Mammary microvascular endothelial cell (primary cell): ENCODE results near the gene PSD4. TPM values are rescaled to one million over a fixed set of nuclear protein-coding genes. Genes with fewer than 3 reads are reported as not detected.

Experiments used
- total RNA-seq: library from RNA; depleted of rRNA; stranded (reverse); fragments of >200 nt; gene quantifications from 2 replicates; pipeline ENCODE4 v1.2.3, GENCODE V29; 2015

Gene PSD4
- 0.25 and 0.33 TPM in 2 replicates for total RNA-seq

GRCh38 chr2:113173542-113174375 is at the start of gene PSD4:
PSD4 (plus strand) TSS chr2:113173971; CDS start chr2:113182457, 8,486 bp downstream.

DNA sequence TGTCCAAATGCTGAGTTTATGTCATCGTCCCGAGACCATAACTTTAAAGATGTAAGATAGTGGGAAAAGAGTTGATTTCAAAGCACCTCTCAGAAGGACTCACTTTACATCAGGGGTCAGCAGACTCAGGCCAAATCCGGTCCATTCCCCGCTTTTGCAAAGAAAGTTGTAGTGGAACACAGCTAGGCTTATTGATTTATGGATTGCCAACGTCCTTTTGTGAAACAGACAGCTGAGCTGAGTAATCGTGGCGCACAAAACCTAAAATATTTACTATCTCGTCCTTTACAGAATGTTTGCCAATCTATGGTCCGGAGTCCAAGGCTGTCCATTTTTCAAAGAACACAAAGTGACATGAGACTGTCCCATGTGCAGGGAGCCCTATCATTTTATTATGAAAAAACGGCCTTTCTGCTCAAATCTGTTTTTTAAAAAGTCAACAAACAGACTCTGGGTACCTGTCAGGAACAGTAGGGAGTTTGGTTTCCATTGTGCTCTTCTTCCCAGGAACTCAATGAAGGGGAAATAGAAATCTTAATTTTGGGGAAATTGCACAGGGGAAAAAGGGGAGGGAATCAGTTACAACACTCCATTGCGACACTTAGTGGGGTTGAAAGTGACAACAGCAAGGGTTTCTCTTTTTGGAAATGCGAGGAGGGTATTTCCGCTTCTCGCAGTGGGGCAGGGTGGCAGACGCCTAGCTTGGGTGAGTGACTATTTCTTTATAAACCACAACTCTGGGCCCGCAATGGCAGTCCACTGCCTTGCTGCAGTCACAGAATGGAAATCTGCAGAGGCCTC is 46.7 kb upstream of the PSD4 start, which contains the start of gene IL1RN:
Gene IL1RN, plus strand, starts transcription at position 754 of the 801 bp plus-strand sequence. Its CDS starts 27 bp downstream, at position 781.

Other genes with a start within 250 kb of the PSD4 start
- gene IL36G, start 196.0 kb upstream of the PSD4 start, total RNA-seq: not detected in 2 replicates
- not detected in 2 replicates for gene IL36A, start 168.5 kb upstream of the PSD4 start, total RNA-seq
- gene IL36B, start 121.1 kb upstream of the PSD4 start, total RNA-seq: not detected in 2 replicates
- not detected in 2 replicates for gene IL36RN, start 114.8 kb upstream of the PSD4 start, total RNA-seq
- not detected in 2 replicates for gene IL1F10, start 106.0 kb upstream of the PSD4 start, total RNA-seq
- gene IL1RN, start 46.4 kb upstream of the PSD4 start, total RNA-seq: not detected in 2 replicates
- 2.1 and 2.8 TPM in 2 replicates for gene PAX8, start 105.0 kb downstream of the PSD4 start, total RNA-seq